GM18519 (cell line): ENCODE results near the gene HSPA12A.

ENCODE experiments used
- ATAC-seq: cut with Tn5 transposase; IDR thresholded peaks from one replicate; pipeline ENCODE4 v1.9.1; 2021; ENCODE audit warnings: mild to moderate bottlenecking, moderate library complexity; ENCODE audit not compliant: unreplicated experiment, low FRiP score

The HSPA12A gene

DNA sequence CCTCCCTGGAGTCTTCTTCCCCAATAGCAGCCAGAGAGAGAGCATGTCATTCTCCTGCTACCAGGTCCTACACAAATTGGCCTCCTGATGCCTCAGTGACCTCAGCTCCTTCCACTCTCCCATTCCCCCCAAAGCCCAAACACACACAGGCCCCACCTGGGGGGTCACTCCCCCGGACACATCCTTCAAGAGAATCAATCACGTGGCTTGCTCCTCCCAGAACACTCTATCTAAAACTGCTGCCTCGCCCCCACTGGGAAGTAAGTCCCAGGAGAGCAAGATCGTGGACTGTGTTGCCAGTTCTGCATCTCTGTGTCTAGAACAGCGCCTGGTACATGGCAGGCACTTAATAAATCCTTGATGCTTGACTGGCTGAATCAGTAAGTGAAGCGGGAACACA is 2.5 kb upstream of the HSPA12A start:
- no peak for ATAC-seq

GRCh38 chr10:116744163-116744753 is 1.9 kb upstream of the HSPA12A start:
- ATAC-seq, result no peak

DNA sequence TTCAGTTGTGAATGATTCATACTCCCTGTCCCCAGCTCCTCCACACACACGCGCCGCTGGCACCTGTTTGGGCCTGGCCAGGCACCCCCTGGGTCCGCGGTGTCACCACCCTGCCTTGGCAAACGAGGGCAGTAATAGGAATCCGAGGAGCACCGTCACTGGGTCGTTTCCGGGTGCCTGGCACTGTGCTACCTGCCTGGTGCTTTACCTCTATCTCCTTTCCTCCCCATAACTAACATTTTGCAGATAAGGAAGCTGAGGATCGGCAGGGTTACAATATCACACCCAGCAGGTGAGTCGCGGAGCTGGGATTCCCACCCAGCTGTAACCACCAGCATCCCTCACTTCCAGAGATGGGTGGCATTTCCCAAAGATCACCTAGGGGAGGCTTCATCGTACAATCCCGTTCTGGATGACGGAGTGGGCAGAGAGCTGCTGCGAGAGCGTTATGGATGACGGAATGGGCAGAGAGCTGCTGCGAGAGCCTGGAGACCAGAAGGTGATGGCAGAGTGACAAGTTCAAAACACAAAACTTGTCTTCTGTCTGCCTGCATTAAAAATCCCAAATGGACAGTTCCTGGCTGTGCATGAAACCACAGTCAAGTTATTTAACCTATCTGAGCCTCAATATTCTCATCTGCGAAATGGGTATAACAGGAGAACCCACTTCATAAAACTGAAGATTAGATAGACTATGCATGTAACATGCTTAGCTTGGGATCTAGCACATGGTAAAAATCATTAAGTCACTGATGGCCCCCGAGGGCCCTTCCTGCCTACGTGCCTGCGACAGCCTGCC is 1.1 kb upstream of the HSPA12A start:
- ATAC-seq, result no peak

GRCh38 chr10:116741391-116742351 is 695 bp downstream of the HSPA12A start:
- ATAC-seq, result no peak

DNA sequence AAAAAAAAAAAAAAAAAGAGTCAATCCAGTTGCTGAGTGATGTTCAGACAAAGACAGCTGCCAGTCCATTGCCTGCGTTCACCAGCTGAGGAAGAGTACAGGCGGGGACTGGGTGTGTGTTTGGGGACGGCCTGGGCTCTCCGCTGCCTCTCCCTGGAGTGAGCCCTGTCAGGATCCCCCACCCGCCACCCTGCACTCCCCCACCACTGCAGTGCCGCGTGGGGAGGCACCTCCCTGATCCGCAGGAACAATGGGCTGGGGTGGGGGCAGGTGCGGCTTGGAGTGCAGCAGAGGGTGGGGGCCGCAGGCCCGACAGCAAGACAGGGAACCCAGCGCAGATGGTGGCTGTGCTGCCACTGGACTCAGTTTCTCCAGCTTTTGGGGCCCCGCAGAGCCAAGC is 1.4 kb downstream of the HSPA12A start:
- ATAC-seq, result no peak

DNA sequence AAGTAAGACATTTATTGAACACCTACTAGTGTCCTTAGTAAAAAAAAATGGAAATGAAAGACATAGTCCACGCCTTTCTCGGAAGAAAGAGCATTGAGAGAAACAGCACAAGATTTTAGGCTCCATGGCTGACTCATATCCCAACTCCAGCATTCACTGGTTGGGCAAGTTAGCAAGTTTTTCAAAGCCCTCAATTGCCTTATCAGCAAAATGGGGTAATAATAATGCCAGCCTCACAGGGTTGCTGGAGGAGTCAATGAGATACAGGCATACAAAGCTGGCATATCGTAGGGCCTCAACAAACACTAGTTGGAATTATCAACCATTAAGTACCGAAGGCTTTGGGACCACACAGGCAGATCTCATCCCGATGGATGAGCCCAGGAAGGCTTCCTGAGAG is 4.0 kb downstream of the HSPA12A start:
- ATAC-seq, result no peak

- ATAC-seq, result no peak
Measured at GRCh38 chr10:116737627-116738327, 4.6 kb downstream of the HSPA12A start.

- no peak for ATAC-seq
Measured at GRCh38 chr10:116733566-116733965, 8.8 kb downstream of the HSPA12A start.

GRCh38 chr10:116732573-116732972 is 9.8 kb downstream of the HSPA12A start:
- no peak for ATAC-seq

DNA sequence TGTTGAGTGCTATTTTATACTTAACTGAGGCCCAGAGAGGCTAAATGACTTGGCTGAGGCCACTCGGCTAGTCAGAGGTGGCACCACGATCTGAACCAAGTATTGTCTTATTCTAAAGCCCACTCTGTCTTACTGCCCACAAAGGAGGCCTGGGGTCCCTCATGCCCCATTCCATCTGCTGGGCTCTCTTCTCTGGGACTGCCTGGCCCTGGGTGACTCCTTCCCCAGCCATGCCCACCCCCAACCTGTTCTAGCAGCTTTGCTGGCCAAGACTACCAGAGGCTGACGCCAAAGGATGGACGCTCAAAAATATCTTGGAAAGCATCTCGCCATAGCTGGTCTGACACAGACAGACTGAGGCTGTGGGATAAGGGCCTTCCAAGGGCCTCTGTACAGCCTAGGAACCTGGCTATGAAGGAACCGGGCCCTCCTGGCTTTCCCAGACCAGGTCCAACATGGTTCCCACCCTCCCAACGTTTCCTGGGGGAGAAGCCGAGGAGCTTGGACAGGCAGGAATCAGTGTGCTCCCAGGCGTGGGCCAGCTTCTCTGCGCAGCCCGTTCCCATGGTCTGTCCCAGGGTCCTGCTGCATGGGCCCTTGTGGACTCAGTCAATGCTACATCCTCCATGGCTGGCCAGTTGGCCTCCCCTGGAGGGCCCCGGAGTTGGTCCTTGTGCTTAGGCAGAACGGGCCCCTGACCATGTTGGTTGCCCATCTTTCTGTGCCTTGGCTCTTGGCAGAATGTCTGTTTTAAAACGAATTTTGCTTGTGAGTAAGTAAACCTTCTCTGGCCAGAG is 11.7 kb downstream of the HSPA12A start:
- ATAC-seq, result no peak

GRCh38 chr10:116729243-116729642 is 13.1 kb downstream of the HSPA12A start:
- ATAC-seq, result no peak

DNA sequence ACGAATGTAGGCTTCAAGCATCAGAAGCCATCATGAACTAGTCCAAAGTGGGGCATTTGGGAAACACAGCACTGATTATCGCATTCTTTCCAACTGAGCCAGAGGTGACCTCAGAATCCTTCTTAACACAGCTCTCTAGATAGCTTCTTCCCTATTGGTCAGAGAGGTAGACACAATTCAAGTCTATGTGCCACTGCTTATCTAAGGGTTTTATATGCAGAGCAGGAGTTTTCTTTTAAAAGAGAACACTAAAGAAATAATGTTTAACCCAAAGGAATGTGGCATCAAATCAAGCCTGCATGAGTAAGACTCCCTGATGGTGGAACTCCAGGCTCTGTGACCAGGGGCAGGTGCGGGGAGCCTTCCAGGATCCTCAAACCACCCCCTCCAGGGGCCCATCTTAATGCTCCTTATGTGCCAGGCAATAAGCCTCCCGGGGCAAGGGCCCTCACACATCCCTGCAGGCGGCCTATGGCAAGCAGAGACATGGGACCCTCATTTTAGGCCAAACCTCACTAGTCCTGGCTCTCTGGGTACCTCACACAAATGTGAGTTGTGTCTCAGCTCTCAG is 13.8 kb downstream of the HSPA12A start:
- ATAC-seq, result no peak

DNA sequence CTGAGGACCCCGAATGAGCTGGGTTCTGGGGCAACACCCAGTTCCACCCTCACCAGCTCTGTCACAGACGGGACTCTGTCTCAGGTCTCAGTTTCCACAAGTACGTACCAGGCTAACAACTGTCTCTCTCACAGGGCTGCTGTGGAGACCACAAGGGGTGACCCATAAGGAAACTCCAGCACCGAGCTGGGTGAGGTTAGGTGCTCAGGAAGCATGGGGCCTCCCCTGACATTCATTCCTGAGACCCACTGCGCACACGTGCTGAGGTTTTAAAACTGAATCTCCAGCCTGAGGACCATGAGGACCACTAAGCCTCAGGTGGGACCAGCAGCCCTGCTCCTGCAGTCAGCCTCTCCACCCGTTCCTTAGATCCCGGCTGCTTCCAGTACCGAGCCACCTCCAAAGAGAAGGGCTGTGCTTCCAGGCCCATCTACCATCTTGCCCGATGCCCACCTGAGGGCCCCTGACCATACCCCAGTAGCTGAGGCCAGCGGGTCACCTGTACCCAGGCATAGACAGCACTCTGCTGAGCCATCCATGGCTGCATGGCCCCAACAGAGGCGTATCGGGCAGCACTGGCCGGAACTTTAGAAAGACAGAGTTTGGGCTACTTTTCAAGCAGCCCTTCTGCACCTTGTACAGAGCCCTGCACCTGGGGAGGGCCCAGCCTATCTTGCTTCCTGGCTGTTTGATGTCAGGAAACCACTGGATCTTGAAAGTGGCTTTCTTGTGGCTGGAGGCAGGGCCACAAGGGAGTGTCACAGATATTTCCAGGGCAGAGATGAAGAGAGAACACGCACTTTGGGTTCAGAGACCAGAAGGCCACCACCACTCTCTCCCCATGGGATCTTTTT is 18.7 kb downstream of the HSPA12A start:
- no peak for ATAC-seq

DNA sequence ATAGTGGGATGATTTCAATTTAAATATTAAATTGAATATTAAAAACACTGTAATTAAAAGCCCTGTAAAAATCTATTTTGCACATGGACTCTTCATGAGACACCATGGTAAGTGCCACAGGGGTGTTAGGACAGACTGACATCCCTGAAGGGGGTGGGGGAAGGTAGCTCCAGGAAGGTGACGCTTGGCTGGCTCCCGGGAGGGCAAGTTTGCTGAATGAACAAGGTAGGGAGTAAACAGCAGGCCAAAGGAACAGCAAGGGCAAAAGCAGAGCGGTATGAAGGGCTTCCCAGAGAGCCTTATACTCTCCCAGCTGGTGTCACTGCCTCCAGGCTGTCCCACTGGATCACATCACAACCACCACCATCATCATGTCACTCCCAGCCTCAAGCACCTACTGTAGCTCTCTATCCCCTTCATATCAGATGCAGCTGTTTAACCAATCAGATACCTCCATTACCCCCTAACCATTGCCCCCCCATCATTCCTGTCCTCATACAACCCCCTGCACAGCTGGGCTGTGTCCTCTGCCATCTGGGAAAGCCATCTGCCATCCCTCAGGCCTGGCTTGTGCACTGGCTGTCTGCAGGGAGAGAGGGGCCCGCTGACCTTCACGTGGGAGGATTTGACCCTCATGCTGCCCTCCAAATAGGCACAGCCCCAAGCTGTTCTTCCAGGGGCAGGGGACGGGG is 19.5 kb downstream of the HSPA12A start:
- no peak for ATAC-seq

DNA sequence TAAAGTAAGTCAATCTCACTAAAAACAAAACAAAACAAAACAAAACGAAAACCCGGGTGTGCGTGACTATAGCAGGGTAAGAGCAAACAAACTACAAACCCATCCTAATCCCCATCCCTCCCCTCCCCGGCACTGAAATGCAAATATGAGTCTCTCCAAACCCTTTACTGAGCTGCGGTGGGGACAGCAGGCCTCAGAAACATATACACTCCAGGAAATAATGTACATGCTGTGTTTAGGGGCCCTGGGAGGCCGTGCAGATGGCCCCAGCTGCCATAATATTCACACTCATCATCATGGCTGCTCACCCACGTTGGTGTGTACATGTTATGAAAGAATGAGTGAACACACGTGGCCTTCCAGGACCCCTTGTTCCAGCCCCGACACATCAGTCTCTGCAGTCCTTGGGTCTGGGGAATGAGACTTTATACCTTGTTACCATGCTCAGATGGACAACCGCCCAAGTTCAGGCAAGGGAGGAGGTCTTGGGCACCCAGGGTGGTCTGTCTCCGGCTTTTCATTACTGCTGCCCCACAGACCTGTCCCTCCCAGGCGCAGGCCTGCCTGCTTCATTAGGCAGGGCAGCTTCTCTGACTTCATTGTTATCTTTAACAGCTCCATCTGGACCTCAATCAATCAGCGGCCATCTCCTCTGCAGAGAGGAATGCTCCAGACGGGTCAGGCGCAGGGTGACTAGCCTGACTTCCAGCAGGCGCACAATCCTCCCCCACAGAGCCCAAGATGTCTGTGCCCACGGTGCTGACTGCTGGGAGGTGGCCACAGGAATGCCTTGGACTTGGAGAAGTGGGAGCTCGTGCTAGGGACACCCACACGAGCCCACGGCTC is 20.6 kb downstream of the HSPA12A start:
- ATAC-seq, result no peak

- ATAC-seq, result no peak
Measured at GRCh38 chr10:116720668-116721546, 21.5 kb downstream of the HSPA12A start.
